SIG-M5 (cell line): Measurements from ENCODE around the gene AFAP1L1.
A peak's percentile ranks its signal among the peaks of the same experiment; 100 is the strongest.

Experiments
- DNase-seq: peaks from one replicate; lab custom pipeline; 2025; lab: John Stamatoyannopoulos, UW

Gene AFAP1L1

GRCh38 chr5:149315753-149316152, 44.1 kb downstream of the AFAP1L1 start:
- no peak for DNase-seq

- no peak for DNase-seq
Observed at GRCh38 chr5:149317281-149318048, 45.8 kb downstream of the AFAP1L1 start.

GRCh38 chr5:149319174-149319573, 47.5 kb downstream of the AFAP1L1 start:
- DNase-seq = no peak

GRCh38 chr5:149320791-149321330, 49.2 kb downstream of the AFAP1L1 start:
- DNase-seq = no peak

- no peak for DNase-seq
Observed at GRCh38 chr5:149322518-149322917, 50.9 kb downstream of the AFAP1L1 start.

- DNase-seq = no peak
Observed at GRCh38 chr5:149323210-149323609, 51.6 kb downstream of the AFAP1L1 start.

GRCh38 chr5:149323621-149324205, 52.1 kb downstream of the AFAP1L1 start:
- DNase-seq = no peak

- DNase-seq = no peak
Observed at GRCh38 chr5:149324641-149325040, 53.0 kb downstream of the AFAP1L1 start.

GRCh38 chr5:149325166-149325735, 53.6 kb downstream of the AFAP1L1 start:
- DNase-seq = no peak

GRCh38 chr5:149325894-149326293, 54.2 kb downstream of the AFAP1L1 start:
- no peak for DNase-seq

- no peak for DNase-seq
Observed at GRCh38 chr5:149326611-149327010, 55.0 kb downstream of the AFAP1L1 start.

GRCh38 chr5:149328177-149328576, 56.5 kb downstream of the AFAP1L1 start:
- DNase-seq = no peak

- DNase-seq = no peak
Observed at GRCh38 chr5:149333711-149334443, 62.2 kb downstream of the AFAP1L1 start.

- DNase-seq = no peak
Observed at GRCh38 chr5:149337736-149338135, 66.1 kb downstream of the AFAP1L1 start.

GRCh38 chr5:149338364-149338763, 66.7 kb downstream of the AFAP1L1 start:
- DNase-seq = no peak

- DNase-seq = no peak
Observed at GRCh38 chr5:149340920-149341319, 69.3 kb downstream of the AFAP1L1 start.

GRCh38 chr5:149341876-149342275, 70.2 kb downstream of the AFAP1L1 start:
- no peak for DNase-seq

GRCh38 chr5:149344151-149344550, 72.5 kb downstream of the AFAP1L1 start:
- DNase-seq = no peak

GRCh38 chr5:149345147-149345891, 73.7 kb downstream of the AFAP1L1 start, which contains the start of gene GRPEL2:
TSS of gene GRPEL2 (plus strand) at chr5:149345499. CDS start at chr5:149345540, 41 bp downstream.
- peak; percentile 88 for DNase-seq

GRCh38 chr5:149345892-149346222, 74.2 kb downstream of the AFAP1L1 start:
- no peak for DNase-seq

- DNase-seq = no peak
Observed at GRCh38 chr5:149348518-149348917, 76.9 kb downstream of the AFAP1L1 start.

GRCh38 chr5:149349382-149349781, 77.7 kb downstream of the AFAP1L1 start:
- DNase-seq = no peak
